ENCODE data around the gene HMCN1. TPM values are rescaled to one million over a fixed set of nuclear protein-coding genes. Genes with fewer than 3 reads are reported as not detected.
"Not testable (repeated sequence)": the region's sequence is repeated elsewhere in the genome, so short reads cannot be mapped to it uniquely, and the experiment has no call there.

Gene HMCN1
- polyA plus RNA-seq, 4 donors: 46.4 to 78.0 (median 51.2) TPM

- no peak for DNase-seq (ENCODE audit: low read depth in 4 of 4, low spot score in 3 of 4)
Observed at GRCh38 chr1:186125511-186125910, 391.3 kb downstream of the HMCN1 start.

- DNase-seq (ENCODE audit: low read depth in 4 of 4, low spot score in 3 of 4): no peak
Observed at GRCh38 chr1:186129758-186130157, 395.6 kb downstream of the HMCN1 start.

- DNase-seq (ENCODE audit: low read depth in 4 of 4, low spot score in 3 of 4): no peak
Observed at GRCh38 chr1:186139115-186139514, 404.9 kb downstream of the HMCN1 start.

- no peak for DNase-seq (ENCODE audit: low read depth in 4 of 4, low spot score in 3 of 4)
Observed at GRCh38 chr1:186139701-186140100, 405.5 kb downstream of the HMCN1 start.

GRCh38 chr1:186142159-186142558, 408.0 kb downstream of the HMCN1 start:
- no peak for DNase-seq (ENCODE audit: low read depth in 4 of 4, low spot score in 3 of 4)

GRCh38 chr1:186142916-186143315, 408.7 kb downstream of the HMCN1 start:
- DNase-seq (ENCODE audit: low read depth in 4 of 4, low spot score in 3 of 4): no peak

- DNase-seq (ENCODE audit: low read depth in 4 of 4, low spot score in 3 of 4): no peak
Observed at GRCh38 chr1:186143481-186143880, 409.3 kb downstream of the HMCN1 start.

GRCh38 chr1:186144505-186144904, 410.3 kb downstream of the HMCN1 start:
- no peak for DNase-seq (ENCODE audit: low read depth in 4 of 4, low spot score in 3 of 4)

GRCh38 chr1:186146974-186147373, 412.8 kb downstream of the HMCN1 start:
- DNase-seq (ENCODE audit: low read depth in 4 of 4, low spot score in 3 of 4): no peak

- DNase-seq (ENCODE audit: low read depth in 4 of 4, low spot score in 3 of 4): no peak
Observed at GRCh38 chr1:186149591-186149990, 415.4 kb downstream of the HMCN1 start.

- DNase-seq (ENCODE audit: low read depth in 4 of 4, low spot score in 3 of 4): no peak
Observed at GRCh38 chr1:186152227-186152619, 418.0 kb downstream of the HMCN1 start.

GRCh38 chr1:186152620-186153239, 418.5 kb downstream of the HMCN1 start:
- DNase-seq (ENCODE audit: low read depth in 4 of 4, low spot score in 3 of 4): no peak

- no peak for DNase-seq (ENCODE audit: low read depth in 4 of 4, low spot score in 3 of 4)
Observed at GRCh38 chr1:186154651-186155050, 420.5 kb downstream of the HMCN1 start.

GRCh38 chr1:186155594-186155993, 421.4 kb downstream of the HMCN1 start:
- no peak for DNase-seq (ENCODE audit: low read depth in 4 of 4, low spot score in 3 of 4)

GRCh38 chr1:186162895-186163294, 428.7 kb downstream of the HMCN1 start:
- DNase-seq (ENCODE audit: low read depth in 4 of 4, low spot score in 3 of 4): not testable (repeated sequence)

- no peak for DNase-seq (ENCODE audit: low read depth in 4 of 4, low spot score in 3 of 4)
Observed at GRCh38 chr1:186164773-186165172, 430.6 kb downstream of the HMCN1 start.

GRCh38 chr1:186165303-186165702, 431.1 kb downstream of the HMCN1 start:
- no peak for DNase-seq (ENCODE audit: low read depth in 4 of 4, low spot score in 3 of 4)

- no peak for DNase-seq (ENCODE audit: low read depth in 4 of 4, low spot score in 3 of 4)
Observed at GRCh38 chr1:186167096-186167668, 433.0 kb downstream of the HMCN1 start.

- DNase-seq (ENCODE audit: low read depth in 4 of 4, low spot score in 3 of 4): no peak
Observed at GRCh38 chr1:186175588-186175987, 441.4 kb downstream of the HMCN1 start.

- no peak for DNase-seq (ENCODE audit: low read depth in 4 of 4, low spot score in 3 of 4)
Observed at GRCh38 chr1:186178426-186179043, 444.3 kb downstream of the HMCN1 start.

- DNase-seq (ENCODE audit: low read depth in 4 of 4, low spot score in 3 of 4): no peak
Observed at GRCh38 chr1:186179231-186179630, 445.0 kb downstream of the HMCN1 start.

GRCh38 chr1:186183219-186183618, 449.0 kb downstream of the HMCN1 start:
- no peak for DNase-seq (ENCODE audit: low read depth in 4 of 4, low spot score in 3 of 4)
